Glutamatergic neuron (in vitro differentiated cells): Measurements from ENCODE around the gene ADARB1. TPM values are rescaled to one million over a fixed set of nuclear protein-coding genes. Genes with fewer than 3 reads are reported as not detected.

Experiments used
- DNase-seq: peaks from one replicate; pipeline ENCODE4 v3.0.0; 2022
- H3K27ac Mint-ChIP-seq: one replicate; pipeline ENCODE4 v1.8.0; 2020; ENCODE audit warnings: mild to moderate bottlenecking, mixed read lengths, inconsistent platforms; ENCODE audit not compliant: unreplicated experiment
- H3K27me3 Mint-ChIP-seq: one replicate; pipeline ENCODE4 v1.8.0; 2020; ENCODE audit warnings: mild to moderate bottlenecking, moderate library complexity, mixed read lengths, inconsistent platforms; ENCODE audit not compliant: unreplicated experiment
- H3K36me3 Mint-ChIP-seq: one replicate; pipeline ENCODE4 v1.8.0; 2020; ENCODE audit warnings: mild to moderate bottlenecking, mixed read lengths, inconsistent platforms; ENCODE audit not compliant: unreplicated experiment
- H3K4me1 Mint-ChIP-seq: one replicate; pipeline ENCODE4 v1.8.0; 2020; ENCODE audit warnings: mild to moderate bottlenecking, low read depth, mixed read lengths, inconsistent platforms; ENCODE audit not compliant: unreplicated experiment
- H3K4me3 Mint-ChIP-seq: one replicate; pipeline ENCODE4 v1.8.0; 2020; ENCODE audit warnings: mild to moderate bottlenecking, mixed read lengths, inconsistent platforms; ENCODE audit not compliant: unreplicated experiment
- H3K9me3 Mint-ChIP-seq: one replicate; pipeline ENCODE4 v1.8.0; 2020; ENCODE audit warnings: mild to moderate bottlenecking, moderate library complexity, mixed read lengths, inconsistent platforms; ENCODE audit not compliant: unreplicated experiment
- total RNA-seq: library from RNA; stranded (reverse); fragmentation: NEBNext Ultra II Directional; extraction: Animal tissue kit (Norgen Biotek cat#: 25700); gene quantifications from one replicate; pipeline ENCODE4 v1.2.1, GENCODE V29; 2021; ENCODE audit not compliant: unreplicated experiment
- TF ChIP-seq, protein P1 (sequence below): fragments of 200-600 bp; sonication (generic); IDR thresholded peaks from one replicate; pipeline ENCODE4 v1.5.0; 2021; ENCODE audit not compliant: partially characterized antibody, unreplicated experiment

ADARB1 gene
- total RNA-seq, 1 donor from 2014 or later: 49.2 TPM

DNA sequence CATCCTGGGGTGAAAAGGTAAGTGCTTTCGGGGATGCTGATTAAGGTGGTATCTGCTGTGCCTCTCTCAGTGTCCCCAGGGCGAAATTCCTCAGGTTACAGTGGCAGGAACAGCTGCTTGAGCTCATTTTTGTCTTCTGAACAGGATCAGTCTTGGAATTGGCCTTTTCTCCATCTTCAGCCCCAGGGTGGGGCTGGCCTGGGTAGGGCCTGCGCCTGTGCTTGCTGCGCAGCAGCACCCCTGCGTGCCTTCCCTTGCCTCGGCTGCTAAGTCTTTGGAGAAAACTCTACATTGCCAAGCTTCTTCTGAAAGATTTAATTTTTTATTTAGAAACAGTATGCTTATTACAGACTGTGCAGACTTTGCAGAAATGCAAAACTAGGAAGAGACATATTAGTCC is 41.7 kb downstream of the ADARB1 start:
- Mint-ChIP-seq H3K4me1 (peaks cover 25% of the 10 kb centered on the region), H3K27me3 (no peaks in the 10 kb centered on the region), H3K9me3 (no peaks in the 10 kb centered on the region), H3K36me3 (no peaks in the 10 kb centered on the region), H3K4me3 (no peak overlapping the region), H3K27ac (no peak overlapping the region)
- DNase-seq: no peak
- TF ChIP-seq, protein P1, sequence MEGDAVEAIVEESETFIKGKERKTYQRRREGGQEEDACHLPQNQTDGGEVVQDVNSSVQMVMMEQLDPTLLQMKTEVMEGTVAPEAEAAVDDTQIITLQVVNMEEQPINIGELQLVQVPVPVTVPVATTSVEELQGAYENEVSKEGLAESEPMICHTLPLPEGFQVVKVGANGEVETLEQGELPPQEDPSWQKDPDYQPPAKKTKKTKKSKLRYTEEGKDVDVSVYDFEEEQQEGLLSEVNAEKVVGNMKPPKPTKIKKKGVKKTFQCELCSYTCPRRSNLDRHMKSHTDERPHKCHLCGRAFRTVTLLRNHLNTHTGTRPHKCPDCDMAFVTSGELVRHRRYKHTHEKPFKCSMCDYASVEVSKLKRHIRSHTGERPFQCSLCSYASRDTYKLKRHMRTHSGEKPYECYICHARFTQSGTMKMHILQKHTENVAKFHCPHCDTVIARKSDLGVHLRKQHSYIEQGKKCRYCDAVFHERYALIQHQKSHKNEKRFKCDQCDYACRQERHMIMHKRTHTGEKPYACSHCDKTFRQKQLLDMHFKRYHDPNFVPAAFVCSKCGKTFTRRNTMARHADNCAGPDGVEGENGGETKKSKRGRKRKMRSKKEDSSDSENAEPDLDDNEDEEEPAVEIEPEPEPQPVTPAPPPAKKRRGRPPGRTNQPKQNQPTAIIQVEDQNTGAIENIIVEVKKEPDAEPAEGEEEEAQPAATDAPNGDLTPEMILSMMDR: no peak

DNA sequence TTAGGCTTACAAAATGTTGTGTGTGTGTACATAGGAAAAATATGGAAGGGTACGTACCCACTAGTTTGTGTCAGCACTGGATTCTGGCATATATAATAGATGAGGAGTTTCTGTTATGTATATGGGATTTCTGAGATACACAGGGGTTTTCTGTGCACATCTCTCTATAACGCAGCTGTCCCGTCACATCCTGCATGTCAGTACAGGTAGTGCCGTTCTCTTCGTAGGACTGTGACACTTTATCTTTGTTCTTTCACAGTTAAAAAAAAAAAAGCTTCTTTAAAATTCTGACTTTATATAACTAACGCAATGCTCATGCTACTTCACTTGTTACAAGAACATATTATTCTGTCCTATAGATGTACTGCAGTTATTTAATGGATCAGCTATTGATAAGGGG is 42.9 kb downstream of the ADARB1 start:
- Mint-ChIP-seq H3K27ac (no peak overlapping the region), H3K9me3 (no peaks in the 10 kb centered on the region), H3K27me3 (no peaks in the 10 kb centered on the region), H3K36me3 (no peaks in the 10 kb centered on the region), H3K4me1 (peaks cover 24% of the 10 kb centered on the region), H3K4me3 (no peak overlapping the region)
- TF ChIP-seq, protein P1: no peak
- DNase-seq: no peak

DNA sequence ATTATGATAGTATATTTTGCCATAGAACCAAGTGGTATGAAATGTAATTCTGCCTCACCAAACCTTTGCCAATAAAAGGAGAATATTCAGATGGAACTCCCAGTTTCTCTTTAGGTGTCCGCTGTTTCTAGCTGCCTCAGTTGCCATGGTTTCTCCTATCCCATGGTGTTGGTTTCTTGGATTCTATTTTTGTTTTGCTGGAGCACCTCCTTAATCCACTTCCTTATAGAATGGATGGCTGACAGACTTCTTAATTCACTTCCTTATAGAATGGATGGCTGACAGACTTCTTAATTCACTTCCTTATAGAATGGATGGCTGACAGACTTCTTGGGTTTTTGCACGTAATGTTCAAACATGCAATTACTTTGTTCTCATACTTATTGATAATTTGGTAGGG is 43.7 kb downstream of the ADARB1 start:
- DNase-seq: no peak
- H3K27ac Mint-ChIP-seq: no peak overlapping the region
- H3K9me3 Mint-ChIP-seq: no peaks in the 10 kb centered on the region
- peaks cover 28% of the 10 kb centered on the region for H3K4me1 Mint-ChIP-seq
- no peaks in the 10 kb centered on the region for H3K36me3 Mint-ChIP-seq
- H3K4me3 Mint-ChIP-seq: no peak overlapping the region
- H3K27me3 Mint-ChIP-seq: no peaks in the 10 kb centered on the region
- TF ChIP-seq, protein P1: no peak

DNA sequence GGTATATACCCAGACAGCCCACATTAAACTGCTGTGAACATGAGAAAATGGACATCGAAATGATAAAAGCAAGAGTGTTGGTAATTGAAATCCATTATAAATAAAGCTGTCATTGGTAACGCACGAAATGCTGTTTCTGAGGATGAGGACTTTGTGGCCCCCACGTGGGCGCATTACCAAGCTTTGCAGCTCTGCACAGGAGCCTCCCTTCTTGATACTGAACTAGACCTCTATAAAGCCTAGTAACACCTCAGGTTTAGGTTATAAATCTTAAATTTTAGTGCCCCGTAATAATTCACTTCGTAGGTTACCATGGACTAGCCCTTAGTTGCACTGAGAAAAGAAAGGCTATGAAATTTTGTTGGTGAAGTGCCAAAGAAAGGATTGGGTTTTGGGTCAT is 45.4 kb downstream of the ADARB1 start:
- Mint-ChIP-seq H3K9me3 (peaks cover 1% of the 10 kb centered on the region), H3K27ac (no peak overlapping the region)

DNA sequence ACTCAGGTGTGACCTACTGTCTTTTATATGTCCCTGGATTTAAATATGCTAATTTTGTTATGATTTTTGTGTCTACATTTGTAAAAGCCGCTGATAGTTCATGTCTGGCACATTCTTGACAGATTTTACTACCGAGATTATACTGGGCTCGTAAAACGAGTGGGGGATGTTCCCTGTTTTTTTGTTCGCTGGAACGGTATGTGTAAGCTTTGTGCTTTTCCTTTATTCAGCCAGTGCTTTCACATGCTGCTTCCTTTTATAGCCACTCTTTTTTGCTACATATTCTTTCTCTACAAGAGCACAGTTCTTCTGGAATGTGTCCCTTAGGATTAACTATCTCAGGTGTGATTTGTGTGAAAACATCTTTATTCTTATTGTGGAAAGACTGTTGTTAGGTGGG is 46.6 kb downstream of the ADARB1 start:
- Mint-ChIP-seq H3K4me3 (no peak overlapping the region), H3K27me3 (no peaks in the 10 kb centered on the region), H3K9me3 (peaks cover 1% of the 10 kb centered on the region), H3K36me3 (no peaks in the 10 kb centered on the region), H3K4me1 (peaks cover 29% of the 10 kb centered on the region), H3K27ac (no peak overlapping the region)
- TF ChIP-seq, protein P1: no peak
- DNase-seq: no peak

More for the DNA sequence above, 45.4 kb downstream of the ADARB1 start:
- H3K36me3 Mint-ChIP-seq: no peaks in the 10 kb centered on the region
- no peaks in the 10 kb centered on the region for H3K27me3 Mint-ChIP-seq
- TF ChIP-seq, protein P1: no peak
- H3K4me3 Mint-ChIP-seq: no peak overlapping the region
- peaks cover 28% of the 10 kb centered on the region for H3K4me1 Mint-ChIP-seq
- DNase-seq: no peak
